ENCODE results near the gene TRAPPC5.

DNA sequence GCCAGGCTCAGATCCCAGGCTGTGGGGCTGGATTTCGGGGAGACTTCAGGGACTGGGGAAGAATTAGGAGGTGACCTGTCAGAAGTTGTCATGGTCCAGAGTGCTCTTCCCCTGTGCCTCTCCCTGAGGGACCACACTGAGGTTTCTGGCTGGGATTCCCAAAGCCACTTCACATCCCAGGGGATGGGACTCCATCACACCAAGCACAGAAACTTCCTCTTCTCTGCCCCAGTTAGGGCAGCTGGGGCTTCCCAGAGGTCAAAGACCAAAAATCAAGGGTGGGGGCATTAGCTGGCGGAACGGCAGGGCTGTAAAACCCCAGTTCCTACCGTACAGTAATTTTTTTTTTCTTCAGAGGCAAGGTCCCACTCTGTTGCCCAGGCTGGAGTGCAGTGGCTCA lies 13.9 kb downstream of the TRAPPC5 start:
- TF ChIP-seq POLR2AphosphoS5 (IDR thresholded peaks at IDR 0.05) (peak in 1 of 3 donors; percentile 9), POLR2A (IDR thresholded peaks at IDR 0.05) (no peak)

All from spleen (tissue), 3 donors.